Middle frontal gyrus (tissue), 1 donor: ENCODE data around the gene TM7SF3.

Source experiments
- DNase-seq: peaks from one replicate; pipeline ENCODE4 v3.0.0-alpha.2; 2015; ENCODE audit warnings: low spot score; ENCODE audit errors: extremely low spot score

Gene TM7SF3

GRCh38 chr12:27014859-27015729 is 910 bp upstream of the TM7SF3 start:
- no peak for DNase-seq

GRCh38 chr12:27013611-27014084 is 536 bp downstream of the TM7SF3 start:
- DNase-seq, result no peak

GRCh38 chr12:27012982-27013255 is 1.3 kb downstream of the TM7SF3 start:
- DNase-seq, result no peak

GRCh38 chr12:27012239-27012981 is 1.8 kb downstream of the TM7SF3 start:
- DNase-seq, result no peak

- DNase-seq, result no peak
Observed at GRCh38 chr12:27009881-27010301, 4.3 kb downstream of the TM7SF3 start.

GRCh38 chr12:27008081-27008480 is 6.1 kb downstream of the TM7SF3 start:
- DNase-seq, result no peak

GRCh38 chr12:27006797-27007467 is 7.3 kb downstream of the TM7SF3 start:
- no peak for DNase-seq

GRCh38 chr12:27005495-27005894 is 8.7 kb downstream of the TM7SF3 start:
- DNase-seq, result no peak

GRCh38 chr12:27003421-27004381 is 10.5 kb downstream of the TM7SF3 start:
- DNase-seq, result no peak

GRCh38 chr12:27002141-27002540 is 12.0 kb downstream of the TM7SF3 start:
- DNase-seq, result no peak

- no peak for DNase-seq
Observed at GRCh38 chr12:27001663-27002062, 12.5 kb downstream of the TM7SF3 start.

- DNase-seq, result no peak
Observed at GRCh38 chr12:27000961-27001360, 13.2 kb downstream of the TM7SF3 start.

- DNase-seq, result no peak
Observed at GRCh38 chr12:26997003-26997402, 17.2 kb downstream of the TM7SF3 start.

- DNase-seq, result no peak
Observed at GRCh38 chr12:26995706-26996105, 18.5 kb downstream of the TM7SF3 start.

GRCh38 chr12:26994109-26994508 is 20.1 kb downstream of the TM7SF3 start:
- no peak for DNase-seq

GRCh38 chr12:26991826-26992225 is 22.4 kb downstream of the TM7SF3 start:
- no peak for DNase-seq

- DNase-seq, result no peak
Observed at GRCh38 chr12:26989873-26990272, 24.3 kb downstream of the TM7SF3 start.

GRCh38 chr12:26988703-26989102 is 25.5 kb downstream of the TM7SF3 start:
- no peak for DNase-seq

- DNase-seq, result no peak
Observed at GRCh38 chr12:26987634-26988424, 26.4 kb downstream of the TM7SF3 start.

- no peak for DNase-seq
Observed at GRCh38 chr12:26982866-26983265, 31.3 kb downstream of the TM7SF3 start.
